Omental fat pad (tissue), 4 donors: ENCODE data around the gene GPC6. TPM values are rescaled to one million over a fixed set of nuclear protein-coding genes. Genes with fewer than 3 reads are reported as not detected.

ENCODE experiments used
- ATAC-seq: fragments of 150-250 bp; one replicate; pipeline ENCODE4 v1.9.1; 2016; ENCODE audit warnings: mild to moderate bottlenecking, moderate library complexity; ENCODE audit not compliant: low FRiP score
- DNase-seq: peaks from one replicate; pipeline ENCODE4 v3.0.0-alpha.2; 2019; ENCODE audit warnings: low spot score
- CTCF ChIP-seq, 3 donors: fragments of 450-650 bp; IDR thresholded peaks; one replicate each; pipeline ENCODE4 v1.5.1; 2016 to 2017; ENCODE audit warnings: antibody characterized with exemption in 3 of 3, mild to moderate bottlenecking in 3 of 3, moderate library complexity in 2 of 3
- total RNA-seq, 4 donors: library from RNA; depleted of rRNA; stranded (reverse); fragments of >200 nt; gene quantifications; one replicate each; pipeline ENCODE4 v1.1.0, GENCODE V29; 2016

The GPC6 gene
- total RNA-seq, 4 donors from 2014 or later = 9.2 to 24.4 (median 16.4) TPM

GRCh38 chr13:93328943-93329342 is 102.3 kb downstream of the GPC6 start:
- no peak for ATAC-seq
- TF ChIP-seq CTCF (IDR thresholded peaks at IDR 0.05) = no peak
- DNase-seq = no peak

- DNase-seq = no peak
- no peak for TF ChIP-seq CTCF (IDR thresholded peaks at IDR 0.05)
- ATAC-seq = no peak
Measured at GRCh38 chr13:93336728-93337127, 110.1 kb downstream of the GPC6 start.

GRCh38 chr13:93338030-93338429 is 111.4 kb downstream of the GPC6 start:
- DNase-seq (no peak), ATAC-seq (no peak)
- TF ChIP-seq CTCF (IDR thresholded peaks at IDR 0.05) = no peak

GRCh38 chr13:93338906-93339305 is 112.3 kb downstream of the GPC6 start:
- TF ChIP-seq CTCF (IDR thresholded peaks at IDR 0.05) = no peak

GRCh38 chr13:93339550-93339949 is 112.9 kb downstream of the GPC6 start:
- TF ChIP-seq CTCF (IDR thresholded peaks at IDR 0.05) = no peak

More at GRCh38 chr13:93338906-93339305, 112.3 kb downstream of the GPC6 start:
- no peak for ATAC-seq
- no peak for DNase-seq

GRCh38 chr13:93341517-93341916 is 114.9 kb downstream of the GPC6 start:
- DNase-seq (no peak), ATAC-seq (no peak)
- no peak for TF ChIP-seq CTCF (IDR thresholded peaks at IDR 0.05)

More at GRCh38 chr13:93339550-93339949, 112.9 kb downstream of the GPC6 start:
- DNase-seq = no peak
- ATAC-seq = no peak

- ATAC-seq = no peak
- TF ChIP-seq CTCF (IDR thresholded peaks at IDR 0.05) = no peak
- no peak for DNase-seq
Measured at GRCh38 chr13:93343097-93343496, 116.5 kb downstream of the GPC6 start.
